Upper lobe of left lung (tissue), 4 donors: Measurements from ENCODE around the gene STOX2.

Source experiments
- EP300 ChIP-seq, 4 donors: sonication (generic); formaldehyde crosslinking; IDR thresholded peaks; one replicate each; pipeline ENCODE4 v1.5.1; 2017; ENCODE audit warnings: antibody characterized with exemption in 4 of 4, control low read depth in 2 of 4
- POLR2A ChIP-seq, 4 donors: fragments of 450-650 bp; IDR thresholded peaks; one replicate each; pipeline ENCODE4 v1.5.1; 2016 to 2017; ENCODE audit warnings: antibody characterized with exemption in 4 of 4, mild to moderate bottlenecking in 2 of 4
- POLR2AphosphoS5 ChIP-seq, 2 donors: sonication (generic); formaldehyde crosslinking; IDR thresholded peaks; one replicate each; pipeline ENCODE4 v1.5.1; 2017; ENCODE audit warnings: antibody characterized with exemption in 2 of 2
- TF ChIP-seq, protein P1 (sequence below), 6 experiments: fragments of 450-650 bp in 4 of 6; fragments of 200-600 bp in 2 of 6; sonication (generic) in 2 of 6; IDR thresholded peaks; one replicate each; pipeline ENCODE4 v1.5.1; 2016 to 2019; ENCODE audit warnings: antibody characterized with exemption in 6 of 6

DNA sequence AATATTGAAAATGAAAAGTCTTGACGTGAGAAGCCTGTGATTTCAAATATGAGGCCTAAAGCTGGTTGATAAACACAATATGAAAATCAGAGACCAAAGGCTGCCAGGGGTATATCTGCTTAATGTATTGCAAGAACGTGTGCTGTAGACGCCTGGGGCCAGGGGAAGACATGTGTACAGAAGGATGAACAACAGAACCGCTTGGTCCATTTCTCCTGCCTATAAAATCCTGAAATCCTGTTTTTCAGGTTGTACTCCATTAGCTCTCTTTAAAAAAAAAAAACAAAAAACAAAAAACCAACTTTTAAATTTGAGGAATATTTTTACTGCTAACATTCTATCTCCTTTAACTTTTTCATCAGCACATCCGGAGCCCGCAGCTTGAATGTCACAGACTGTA lies 109.2 kb downstream of the STOX2 start:
- TF ChIP-seq, protein P1, sequence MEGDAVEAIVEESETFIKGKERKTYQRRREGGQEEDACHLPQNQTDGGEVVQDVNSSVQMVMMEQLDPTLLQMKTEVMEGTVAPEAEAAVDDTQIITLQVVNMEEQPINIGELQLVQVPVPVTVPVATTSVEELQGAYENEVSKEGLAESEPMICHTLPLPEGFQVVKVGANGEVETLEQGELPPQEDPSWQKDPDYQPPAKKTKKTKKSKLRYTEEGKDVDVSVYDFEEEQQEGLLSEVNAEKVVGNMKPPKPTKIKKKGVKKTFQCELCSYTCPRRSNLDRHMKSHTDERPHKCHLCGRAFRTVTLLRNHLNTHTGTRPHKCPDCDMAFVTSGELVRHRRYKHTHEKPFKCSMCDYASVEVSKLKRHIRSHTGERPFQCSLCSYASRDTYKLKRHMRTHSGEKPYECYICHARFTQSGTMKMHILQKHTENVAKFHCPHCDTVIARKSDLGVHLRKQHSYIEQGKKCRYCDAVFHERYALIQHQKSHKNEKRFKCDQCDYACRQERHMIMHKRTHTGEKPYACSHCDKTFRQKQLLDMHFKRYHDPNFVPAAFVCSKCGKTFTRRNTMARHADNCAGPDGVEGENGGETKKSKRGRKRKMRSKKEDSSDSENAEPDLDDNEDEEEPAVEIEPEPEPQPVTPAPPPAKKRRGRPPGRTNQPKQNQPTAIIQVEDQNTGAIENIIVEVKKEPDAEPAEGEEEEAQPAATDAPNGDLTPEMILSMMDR (IDR thresholded peaks at IDR 0.05), result no peak
- TF ChIP-seq POLR2A (IDR thresholded peaks at IDR 0.05) (no peak), EP300 (IDR thresholded peaks at IDR 0.05) (no peak), POLR2AphosphoS5 (IDR thresholded peaks at IDR 0.05) (no peak)
